ENCODE data around the gene TBCD.

TBCD gene
- total RNA-seq, result 115 to 178 reads per million in 2 donors

DNA sequence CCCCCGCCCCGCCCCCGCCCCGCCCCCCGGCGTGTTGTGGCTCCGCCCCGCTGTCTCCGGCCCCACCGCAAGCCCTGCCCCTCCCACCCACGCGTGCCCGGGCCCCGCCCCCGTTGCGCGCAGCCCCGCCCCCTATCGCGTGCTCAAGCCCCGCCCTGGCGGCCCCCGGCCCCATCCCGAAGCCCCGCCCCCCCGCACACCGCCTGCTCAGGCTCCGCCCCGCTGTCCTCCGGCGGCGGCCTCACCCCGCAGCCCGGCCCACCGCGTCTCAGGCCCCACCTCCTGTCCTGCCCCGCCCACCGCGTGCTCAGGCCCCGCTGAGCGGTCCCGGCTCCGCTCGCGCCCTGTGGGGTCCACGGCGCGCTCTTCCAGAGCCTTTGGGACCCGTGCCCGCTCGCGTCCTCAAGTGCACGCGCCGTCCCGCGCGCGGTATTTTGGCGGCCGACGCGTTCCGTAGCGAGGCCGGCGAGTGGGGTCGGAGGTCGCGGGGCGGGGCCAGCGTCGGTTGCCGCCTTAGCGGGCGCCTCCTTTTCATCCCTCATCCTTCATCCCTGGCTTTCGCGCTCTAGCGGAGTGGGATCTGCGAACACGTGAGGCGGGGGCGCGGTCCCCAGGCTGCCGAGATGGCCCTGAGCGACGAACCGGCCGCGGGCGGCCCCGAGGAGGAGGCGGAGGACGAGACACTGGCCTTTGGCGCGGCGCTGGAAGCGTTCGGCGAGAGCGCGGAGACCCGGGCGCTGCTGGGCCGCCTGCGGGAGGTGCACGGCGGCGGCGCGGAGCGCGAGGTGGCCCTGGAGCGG, at the start of gene TBCD:
TBCD (plus strand) TSS at position 495 of the 800 bp plus-strand sequence; CDS start at position 624, 129 bp downstream.
- DNase-seq, result peak; percentile 94

DNA sequence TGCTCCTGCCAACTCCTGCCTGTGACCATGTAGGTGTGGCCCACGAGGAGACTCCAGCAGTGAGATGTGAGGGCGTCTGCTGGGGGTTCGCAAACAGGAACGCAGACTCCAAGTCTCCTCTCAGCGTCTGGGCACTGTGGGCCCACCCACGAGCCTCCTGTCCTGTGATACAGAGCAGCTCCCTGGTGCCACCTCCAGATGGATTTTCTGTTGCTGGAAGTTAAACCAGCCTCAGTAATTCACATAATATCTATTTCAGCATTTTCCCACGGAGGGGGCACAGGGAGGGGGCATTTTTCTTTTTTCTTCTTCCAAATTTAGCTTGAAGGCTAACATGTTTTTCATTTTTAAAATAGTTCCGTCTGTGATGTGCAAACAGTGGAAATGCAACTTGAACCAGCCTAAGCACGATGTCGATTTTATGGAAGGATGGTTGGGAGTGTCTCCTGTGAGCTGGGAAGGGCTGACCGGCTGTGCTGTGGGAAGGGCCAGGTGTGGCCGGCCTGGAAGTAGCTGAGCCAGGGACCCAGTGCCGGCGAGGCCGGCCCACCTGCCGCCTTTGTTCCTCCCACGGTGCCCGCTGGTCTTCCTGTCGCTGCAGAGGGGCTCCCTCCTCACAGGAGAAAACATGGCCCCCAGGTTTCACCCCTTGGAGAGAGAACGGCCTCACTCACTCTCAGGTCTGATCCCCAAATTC, 49.5 kb upstream of the TBCD start:
- no peak for DNase-seq

DNA sequence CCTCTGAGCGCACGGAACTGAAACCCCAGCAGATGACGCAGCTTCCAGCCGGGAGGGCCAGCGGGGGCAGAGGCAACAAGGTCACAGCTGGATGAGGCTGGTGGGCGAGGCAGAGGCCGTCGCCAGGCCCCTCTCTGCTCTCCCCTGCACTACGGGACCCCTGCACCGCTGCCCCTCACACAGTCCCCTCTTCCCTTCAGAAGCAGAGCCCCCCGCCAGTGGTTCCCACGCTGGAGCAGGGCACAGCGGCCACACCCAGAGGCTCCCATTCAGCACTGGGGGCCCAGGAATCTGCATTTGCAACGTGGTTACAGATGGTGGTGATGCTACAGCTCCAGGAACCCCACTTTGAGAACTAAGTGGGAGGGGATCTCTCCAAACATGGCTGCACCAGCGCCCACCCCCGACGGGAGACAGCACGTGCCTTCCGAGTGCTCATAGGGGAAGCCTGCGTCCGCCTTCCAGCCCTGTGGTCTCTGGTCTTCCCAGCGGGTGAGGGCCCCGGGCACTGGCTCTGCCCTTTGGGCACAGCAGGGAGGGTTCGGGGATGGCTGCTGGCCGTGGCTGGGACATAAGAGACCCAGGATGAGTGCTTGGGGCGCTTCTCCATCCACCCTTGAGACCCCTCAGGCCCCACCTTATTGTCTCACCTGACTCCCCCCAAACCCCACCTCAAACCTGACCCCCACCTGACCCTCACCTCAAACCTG, 48.7 kb upstream of the TBCD start:
- DNase-seq, result no peak

DNA sequence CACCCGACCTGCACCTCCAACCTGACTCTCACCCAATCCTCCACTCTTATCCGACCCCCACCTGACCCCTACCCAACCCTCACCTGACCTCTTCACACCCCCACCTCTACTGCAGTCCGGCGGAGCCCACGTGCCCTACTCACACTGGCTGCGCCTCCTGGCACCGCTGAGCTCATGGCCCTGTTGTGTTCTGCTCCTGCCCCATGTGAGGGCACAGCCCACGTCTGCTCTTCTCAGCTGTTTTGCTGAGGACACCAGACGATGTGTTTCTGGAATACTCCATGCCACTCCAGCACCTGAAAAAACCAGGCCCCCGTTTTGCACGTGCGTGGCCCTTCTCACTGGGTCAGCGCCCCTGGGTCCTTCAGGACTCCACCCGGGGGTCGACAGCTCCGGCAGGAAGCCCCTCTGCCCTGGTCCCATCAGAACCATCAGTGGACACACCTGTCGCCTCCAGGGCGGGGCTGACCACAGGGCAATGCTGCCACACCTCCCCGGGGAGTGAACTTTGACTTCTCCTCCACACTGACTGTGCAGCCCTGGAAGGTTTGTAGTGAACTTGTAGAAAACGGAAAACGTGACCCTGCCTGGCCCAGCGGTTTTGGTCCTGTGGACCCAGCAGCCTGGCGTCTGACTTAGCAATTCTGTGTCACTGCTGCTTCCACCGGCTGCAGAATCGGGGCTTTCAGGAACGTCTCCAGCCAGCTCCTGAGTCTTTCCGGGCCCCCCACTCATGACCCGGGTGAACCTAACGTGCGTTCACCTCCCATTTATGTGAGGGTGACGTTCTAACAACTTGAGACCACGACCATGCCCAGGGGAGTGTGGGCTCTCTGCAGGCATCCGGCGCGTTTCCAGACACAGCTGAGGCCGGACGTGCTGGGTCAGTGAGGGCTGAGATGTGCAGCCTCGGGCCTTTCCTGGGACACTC, 47.7 kb upstream of the TBCD start:
- DNase-seq, result no peak

DNA sequence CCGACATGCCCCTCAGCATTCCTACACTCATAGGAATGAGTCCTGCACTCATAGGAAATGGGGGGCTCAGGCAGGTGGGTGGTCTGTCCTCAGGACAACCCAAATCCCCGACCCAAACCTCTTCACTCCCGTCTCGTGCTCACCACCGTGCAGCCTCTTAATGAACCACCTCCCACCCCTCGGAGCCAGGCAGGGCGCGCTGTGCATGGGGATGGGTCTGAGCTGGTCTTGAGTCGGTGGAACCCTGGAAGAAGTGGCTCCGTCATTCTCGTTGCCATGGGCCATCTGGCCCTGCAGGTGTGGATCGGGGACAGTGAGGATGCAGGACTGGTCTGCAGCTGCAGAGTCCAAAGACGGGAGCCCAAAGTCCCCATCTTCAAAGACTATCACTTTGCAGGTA, 47.0 kb upstream of the TBCD start:
- no peak for DNase-seq

DNA sequence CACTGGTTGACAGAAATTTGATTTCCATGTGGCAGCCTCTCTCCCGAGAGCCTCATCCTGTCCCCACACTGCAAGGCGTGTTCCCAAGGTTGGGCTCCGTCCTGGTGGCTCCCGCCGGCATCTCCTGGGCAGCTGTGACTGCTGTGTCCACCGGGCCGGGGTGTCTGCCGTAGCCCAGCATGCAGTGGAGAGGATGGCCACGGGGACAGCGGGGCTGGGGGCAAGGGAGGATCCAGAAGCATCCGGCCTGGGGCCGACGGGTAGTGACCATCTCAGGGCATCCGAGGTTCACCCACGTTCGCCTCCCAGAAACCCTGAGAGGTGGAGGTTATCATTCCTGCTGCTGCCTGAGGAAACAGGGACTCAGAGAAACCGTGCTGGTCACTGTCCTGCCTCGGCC, 46.1 kb upstream of the TBCD start:
- DNase-seq, result no peak

DNA sequence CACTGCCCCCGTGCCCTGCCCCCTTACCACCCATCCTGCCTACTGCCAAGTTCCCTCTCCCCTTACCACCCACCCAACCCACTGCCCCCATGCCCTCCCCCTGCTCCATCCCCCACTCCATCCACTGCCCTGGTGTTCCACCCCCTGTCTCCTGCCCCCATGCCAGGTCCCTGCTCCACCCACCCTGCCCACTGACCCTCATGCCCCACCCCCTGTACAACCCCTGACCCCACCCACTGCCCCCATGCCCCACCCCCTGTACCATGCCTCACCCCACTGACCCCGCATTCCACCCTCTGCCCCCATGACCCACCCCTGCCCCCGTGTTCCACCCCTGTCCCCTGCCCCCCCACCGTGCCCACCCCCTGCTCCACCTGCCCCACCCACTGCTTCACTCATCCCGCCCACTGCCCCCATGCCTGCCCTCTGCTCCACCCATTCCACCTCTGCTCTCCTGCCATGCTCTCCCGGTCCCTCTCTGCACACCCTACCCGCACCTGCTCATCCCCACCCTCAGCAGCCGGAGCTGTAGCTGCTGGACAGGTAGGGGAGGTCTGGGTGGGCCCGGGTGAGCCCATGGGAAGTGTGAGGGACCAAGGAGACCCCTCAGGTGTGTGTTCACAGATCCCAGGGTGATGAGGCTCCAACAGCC, 42.7 kb upstream of the TBCD start:
- no peak for DNase-seq

DNA sequence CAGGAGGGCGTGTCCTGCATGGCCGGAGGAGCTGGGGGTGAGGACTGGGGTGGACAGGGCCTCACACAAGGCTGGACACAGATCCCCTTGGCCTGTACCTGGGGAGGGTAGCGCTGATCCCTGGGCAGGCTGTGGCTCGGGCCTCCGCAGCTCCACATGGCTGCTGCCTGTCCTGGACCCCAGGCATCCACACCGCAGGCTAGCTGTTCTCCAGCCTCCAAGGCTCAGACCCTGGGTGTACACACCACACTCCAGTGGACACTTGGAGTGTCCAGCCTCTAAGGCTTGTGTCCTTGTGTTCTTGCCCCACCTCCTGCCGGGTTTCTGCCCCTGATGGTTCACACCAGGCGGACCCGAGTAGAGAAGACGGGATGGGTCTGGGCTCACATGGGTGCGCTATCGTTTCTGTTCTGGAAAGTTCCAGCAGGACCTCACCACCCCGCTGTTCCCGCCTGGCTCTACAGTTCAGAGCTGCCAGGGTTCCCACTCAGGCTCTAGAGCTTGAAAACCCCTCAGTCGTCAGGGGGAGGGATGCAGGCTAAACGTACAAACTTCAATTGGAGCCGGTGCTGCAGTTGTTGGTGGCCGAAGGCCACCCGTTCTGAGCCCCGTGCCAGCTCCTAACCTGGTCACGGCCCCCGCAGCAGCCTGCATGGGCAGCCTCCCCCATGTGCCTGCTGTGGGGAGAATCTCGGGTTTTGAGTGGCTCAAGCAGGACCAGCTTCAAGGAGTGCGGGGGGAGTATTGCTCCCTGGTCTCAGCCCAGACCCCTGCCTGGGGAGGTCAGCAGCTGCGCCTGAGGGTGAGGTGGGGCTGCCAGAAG, 42.0 kb upstream of the TBCD start:
- DNase-seq, result no peak

DNA sequence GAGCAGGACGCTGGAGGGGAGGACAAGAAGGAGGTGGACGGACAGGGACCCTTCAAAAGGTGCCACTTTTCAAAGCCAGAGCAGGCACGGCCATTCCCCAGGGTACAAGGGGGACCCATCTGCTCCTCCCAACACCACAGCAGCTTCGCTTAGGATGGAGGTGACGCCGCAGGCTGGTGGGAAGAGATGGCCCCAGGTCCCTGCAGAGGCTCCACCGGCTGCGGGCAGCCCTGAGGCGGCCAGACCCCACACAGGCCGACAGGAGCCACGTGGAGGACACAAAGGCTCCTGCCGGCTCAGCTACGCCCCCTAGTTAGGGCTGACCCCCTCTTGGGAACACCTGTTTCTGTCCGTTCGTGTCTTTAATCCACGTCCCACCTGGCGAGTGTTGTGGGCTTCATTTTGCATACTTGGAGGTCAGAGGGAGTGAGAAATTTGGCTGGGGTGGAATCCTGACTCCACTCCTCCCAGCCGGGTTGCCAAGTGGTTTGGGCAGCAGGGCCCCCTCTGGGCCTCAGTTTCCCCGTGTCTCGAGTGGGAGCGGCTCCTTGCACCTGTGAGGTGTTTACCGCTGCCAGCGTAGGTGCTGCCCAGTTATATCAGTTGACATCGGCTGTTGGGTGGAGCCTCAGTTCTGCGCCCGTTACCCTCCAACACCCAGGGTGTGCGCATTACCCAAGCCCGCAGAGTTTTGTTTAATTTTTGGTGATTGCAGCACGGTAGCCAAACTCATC, 41.2 kb upstream of the TBCD start:
- DNase-seq, result no peak

DNA sequence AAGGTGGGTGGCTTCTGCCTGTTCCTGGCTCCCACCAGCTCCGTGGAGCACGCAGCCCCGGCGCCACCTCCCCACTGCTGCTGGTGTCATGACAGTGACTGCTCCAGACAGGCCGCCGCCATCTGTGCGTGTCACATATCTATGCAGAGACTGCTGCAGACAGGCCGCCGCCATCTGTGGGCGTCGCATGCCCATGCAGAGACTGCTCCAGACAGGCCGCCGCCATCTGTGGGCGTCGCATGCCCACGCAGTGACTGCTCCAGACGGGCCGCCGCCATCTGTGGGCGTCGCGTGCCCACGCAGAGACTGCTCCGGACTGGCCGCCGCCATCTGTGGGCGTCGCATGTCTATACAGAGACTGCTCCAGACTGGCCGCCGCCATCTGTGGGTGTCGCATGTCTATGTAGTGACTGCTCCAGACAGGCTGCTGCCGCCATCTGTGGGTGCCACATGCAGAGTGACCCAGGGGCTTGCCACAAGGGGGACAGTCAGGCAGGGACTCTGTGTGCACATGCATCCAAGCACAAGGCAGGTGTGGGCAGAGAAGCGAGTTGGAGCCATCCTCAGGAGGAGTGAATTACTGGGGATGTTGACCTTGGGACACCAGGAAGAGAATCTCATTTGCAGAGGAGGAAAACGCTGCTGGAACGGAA, 38.7 kb upstream of the TBCD start:
- no peak for DNase-seq

DNA sequence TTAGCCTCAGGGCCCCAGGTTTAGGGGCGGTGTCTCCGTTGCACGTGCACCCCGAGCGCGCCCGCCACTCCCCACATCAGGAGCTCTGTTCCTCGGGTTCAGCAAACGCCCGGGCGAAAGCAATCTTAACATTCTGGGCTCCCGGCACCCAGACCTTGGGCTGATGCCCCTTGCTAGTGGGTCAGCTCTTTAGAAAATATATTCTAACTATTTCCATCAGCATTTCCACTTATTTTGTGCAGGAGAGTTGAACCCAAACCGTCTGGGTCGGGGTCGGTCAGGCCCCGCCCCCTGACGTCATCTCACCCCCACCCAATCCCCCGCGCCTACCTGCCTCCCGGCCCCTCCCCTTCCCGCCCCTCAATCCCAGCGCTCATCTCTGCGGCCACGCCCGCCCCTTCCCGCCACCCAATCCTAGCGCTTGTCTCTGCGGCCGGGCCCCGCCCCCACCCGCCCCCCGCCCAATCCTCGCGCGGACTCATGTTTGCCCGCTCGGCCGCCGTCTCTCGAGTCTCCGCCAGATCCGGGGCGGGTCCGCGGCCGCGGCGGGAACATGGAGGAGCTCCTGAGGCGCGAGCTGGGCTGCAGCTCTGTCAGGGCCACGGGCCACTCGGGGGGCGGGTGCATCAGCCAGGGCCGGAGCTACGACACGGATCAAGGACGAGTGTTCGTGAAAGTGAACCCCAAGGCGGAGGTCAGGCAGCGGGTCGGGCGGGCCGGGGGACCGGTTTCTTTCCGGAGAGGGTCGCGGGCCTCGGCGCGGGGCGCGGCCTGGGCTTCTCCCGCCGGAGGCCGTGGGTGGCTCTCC, 35.5 kb upstream of the TBCD start, which contains the start of gene FN3KRP:
FN3KRP (plus strand) TSS at position 504 of the 808 bp plus-strand sequence; CDS start at position 554, 50 bp downstream.
- DNase-seq, result peak; percentile 94

DNA sequence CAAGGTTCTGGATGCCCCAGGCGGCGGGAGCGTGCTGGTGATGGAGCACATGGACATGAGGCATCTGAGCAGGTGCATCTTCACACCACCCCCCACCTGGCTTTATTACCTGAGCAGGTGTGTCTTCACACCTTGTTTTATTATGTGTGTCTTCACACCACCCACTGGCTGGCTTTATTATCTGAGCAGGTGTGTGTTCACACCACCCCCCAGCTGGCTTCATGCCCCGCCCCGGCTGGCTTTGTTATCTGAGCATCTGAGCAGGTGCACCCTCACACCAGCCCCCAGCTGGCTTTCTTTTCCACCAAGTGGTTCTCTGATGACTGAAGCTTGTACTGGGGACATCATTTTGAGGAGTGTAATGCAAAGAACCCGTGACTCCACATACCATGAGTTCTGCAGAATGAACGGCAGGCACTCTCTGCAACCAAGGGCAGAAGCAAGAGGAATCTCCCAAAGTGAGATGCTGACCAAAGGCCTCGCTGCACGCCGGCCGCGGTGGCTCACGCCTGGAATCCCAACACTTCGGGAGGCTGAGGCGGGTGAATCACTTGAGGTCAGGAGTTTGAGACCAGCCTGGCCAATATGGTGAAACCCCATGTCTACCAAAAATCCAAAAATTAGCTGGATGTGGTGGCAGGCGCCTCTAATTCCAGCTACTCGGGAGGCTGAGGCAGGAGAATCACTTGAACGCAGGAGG, 32.7 kb upstream of the TBCD start:
- no peak for DNase-seq

DNA sequence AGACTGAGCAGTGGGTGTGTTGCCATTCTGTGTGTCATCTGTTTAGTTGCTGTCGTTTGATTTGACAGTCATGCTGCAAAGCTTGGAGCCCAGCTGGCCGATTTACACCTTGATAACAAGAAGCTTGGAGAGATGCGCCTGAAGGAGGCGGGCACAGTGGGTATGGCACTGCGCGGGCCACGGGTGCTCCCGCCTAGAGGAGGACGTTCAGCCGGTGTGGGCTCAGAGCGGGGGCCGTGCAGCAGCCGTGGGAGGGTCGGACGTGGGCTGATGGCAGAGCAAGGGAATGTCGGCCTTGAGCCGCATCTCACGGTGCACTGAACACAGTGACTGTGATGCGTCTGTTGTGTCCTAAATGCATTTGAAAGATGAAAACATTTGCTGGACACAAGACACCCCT, 31.7 kb upstream of the TBCD start:
- no peak for DNase-seq

DNA sequence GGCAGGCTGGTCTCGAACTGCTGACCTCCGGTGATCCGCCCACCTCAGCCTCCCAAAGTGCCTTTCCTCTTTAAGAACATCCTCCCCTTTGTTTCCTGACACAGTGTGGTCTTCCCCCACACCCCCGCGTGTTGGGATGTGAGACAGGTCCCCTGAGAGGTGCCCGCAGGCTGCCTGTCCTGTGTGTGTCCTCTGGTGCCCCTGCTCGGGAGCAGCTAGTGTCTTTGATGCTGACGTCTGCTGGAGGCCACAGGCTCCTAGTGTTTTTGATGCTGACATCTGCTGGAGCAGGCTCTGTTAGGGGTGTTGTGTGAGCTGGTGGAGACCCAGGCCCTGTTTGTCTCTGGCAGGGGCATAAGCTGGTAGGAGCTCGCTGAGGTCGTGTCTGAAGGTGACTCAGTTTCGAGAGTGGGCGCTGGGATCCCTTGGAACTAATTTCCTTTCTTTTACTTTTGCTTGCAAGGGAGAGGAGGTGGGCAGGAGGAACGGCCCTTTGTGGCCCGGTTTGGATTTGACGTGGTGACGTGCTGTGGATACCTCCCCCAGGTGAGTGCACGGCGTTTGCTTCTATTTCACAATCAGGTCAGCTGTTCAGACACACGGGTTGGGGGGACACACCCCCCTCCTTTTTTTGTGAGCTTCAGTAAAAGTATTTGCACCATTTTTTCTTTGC, 29.4 kb upstream of the TBCD start:
- DNase-seq, result no peak

DNA sequence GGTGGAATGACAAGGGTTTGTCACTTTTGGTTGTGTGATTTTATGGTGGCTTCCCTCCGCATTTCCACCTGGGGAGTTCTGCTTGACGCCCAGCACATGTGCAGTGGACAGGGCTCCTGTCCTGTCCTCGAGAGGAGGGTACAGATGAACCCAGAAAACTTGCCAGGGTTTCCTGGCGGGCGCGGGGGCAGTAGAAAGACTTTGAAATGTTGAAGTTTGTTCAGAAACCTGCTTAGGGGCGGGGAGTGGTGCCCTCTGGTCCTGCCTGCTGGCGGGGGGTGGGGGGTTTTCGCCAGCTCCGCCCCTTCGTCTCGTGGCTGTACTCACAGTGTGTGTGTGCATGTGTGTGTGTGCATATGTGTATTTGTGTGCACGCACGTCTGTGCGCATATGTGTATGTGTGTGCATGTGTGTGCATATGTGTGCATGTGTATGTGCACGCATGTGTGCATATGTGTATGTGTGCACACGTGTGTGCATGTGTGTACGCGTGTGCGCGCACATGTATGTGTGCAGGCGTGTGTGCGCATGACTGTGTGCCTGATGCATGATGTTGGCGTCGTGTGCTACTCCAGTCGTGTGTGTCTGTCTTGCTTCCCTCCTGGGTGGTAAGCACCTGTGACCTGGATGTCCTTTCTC, 28.6 kb upstream of the TBCD start:
- DNase-seq, result no peak

DNA sequence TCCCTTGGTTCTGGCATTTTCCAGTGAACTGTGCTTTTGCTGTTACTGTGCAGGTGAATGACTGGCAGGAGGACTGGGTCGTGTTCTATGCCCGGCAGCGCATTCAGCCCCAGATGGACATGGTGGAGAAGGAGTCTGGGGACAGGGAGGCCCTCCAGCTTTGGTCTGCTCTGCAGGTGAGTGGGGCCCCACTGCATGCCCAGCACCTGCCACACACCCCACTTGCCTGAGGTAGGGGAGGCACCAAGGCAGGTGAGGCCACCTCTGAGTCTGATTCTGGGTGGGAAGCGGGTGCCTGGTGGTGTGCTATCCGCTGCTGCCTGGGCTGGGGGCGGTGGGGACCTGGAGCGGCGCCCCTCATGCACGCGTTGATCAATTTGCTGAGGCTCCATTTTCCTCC, 25.4 kb upstream of the TBCD start:
- DNase-seq, result no peak
